Activated T-cell treated with anti-CD3 and anti-CD28 coated beads, Interleukin-2, amount 50 U/mL, for 4 hours (primary cell): ENCODE results near the gene HEMK1. TPM values are rescaled to one million over a fixed set of nuclear protein-coding genes. Genes with fewer than 3 reads are reported as not detected.

Source experiments
- ATAC-seq, 2 donors: fragments of 200-7000 bp; cut with Tn5 transposase; one replicate each; pipeline ENCODE4 v1.10.0; 2021
- DNase-seq: peaks from one replicate; pipeline ENCODE4 v3.0.0-alpha.2; 2020
- H3K27me3 Mint-ChIP-seq: one replicate; pipeline ENCODE4 v1.8.0; 2021; ENCODE audit warnings: low read depth, mixed read lengths
- H3K36me3 Mint-ChIP-seq: one replicate; pipeline ENCODE4 v1.8.0; 2022; ENCODE audit warnings: mixed read lengths; ENCODE audit not compliant: insufficient read depth
- H3K4me1 Mint-ChIP-seq: one replicate; pipeline ENCODE4 v1.8.0; 2021; ENCODE audit warnings: low read depth, mixed read lengths
- H3K4me3 Mint-ChIP-seq: one replicate; pipeline ENCODE4 v1.8.0; 2021; ENCODE audit warnings: mild to moderate bottlenecking, moderate library complexity, mixed read lengths
- H3K9me3 Mint-ChIP-seq: one replicate; pipeline ENCODE4 v1.8.0; 2021; ENCODE audit warnings: mixed read lengths
- total RNA-seq, 3 donors: library from RNA; stranded (reverse); gene quantifications; one replicate each; pipeline ENCODE4 v1.2.1, GENCODE V29; 2021

The HEMK1 gene
- total RNA-seq, 3 donors from 2014 or later: 26.8 to 31.1 (median 27.4) TPM

DNA sequence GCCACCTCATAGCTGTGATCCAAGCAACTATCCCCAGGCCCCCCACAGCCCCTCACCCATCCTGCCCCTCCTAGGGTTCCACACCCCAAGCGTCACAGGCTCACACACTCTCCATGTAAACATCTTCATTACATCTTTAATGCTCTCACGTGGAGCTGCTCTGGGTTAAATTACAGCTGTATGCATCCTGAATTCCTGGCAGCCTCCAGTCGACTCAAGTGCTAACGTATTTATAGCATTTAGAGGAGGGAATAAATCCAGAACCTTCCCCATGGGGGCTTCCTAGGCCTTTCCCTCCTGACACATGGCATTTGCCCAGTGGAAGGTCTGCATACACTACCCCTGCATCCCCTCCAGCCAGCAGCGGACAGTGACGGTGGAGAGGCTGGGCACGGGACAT is 11.4 kb upstream of the HEMK1 start:
- no peaks in the 10 kb centered on the region for H3K4me1 Mint-ChIP-seq
- no peaks in the 10 kb centered on the region for H3K9me3 Mint-ChIP-seq
- ATAC-seq (no peak), DNase-seq (no peak)
- no peaks in the 10 kb centered on the region for H3K27me3 Mint-ChIP-seq
- no peaks in the 10 kb centered on the region for H3K36me3 Mint-ChIP-seq
- H3K4me3 Mint-ChIP-seq: no peak overlapping the region

DNA sequence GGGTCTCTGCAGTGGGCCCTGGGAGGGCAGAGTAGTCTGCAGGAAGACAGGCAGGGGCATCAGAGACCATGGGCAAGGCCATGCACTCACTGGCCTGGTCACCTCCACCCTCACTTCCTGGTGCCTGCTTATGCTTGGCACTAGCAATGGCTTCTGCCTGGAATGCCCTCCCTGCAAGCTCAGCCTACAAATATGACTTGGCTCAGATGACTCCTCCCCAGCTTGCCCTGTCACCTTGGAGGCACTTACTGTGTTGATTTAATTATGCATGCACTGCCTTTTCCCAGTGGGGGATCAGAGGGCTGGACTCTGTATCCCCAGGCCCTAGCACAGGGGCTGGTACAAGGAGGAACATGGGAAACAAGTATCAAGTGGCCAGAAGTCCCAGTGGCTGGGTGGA is 9.6 kb upstream of the HEMK1 start:
- Mint-ChIP-seq H3K27me3 (no peaks in the 10 kb centered on the region), H3K36me3 (no peaks in the 10 kb centered on the region), H3K4me1 (no peaks in the 10 kb centered on the region), H3K4me3 (no peak overlapping the region), H3K9me3 (no peaks in the 10 kb centered on the region)
- ATAC-seq (no peak), DNase-seq (no peak)

GRCh38 chr3:50562861-50563260 is 6.5 kb upstream of the HEMK1 start:
- Mint-ChIP-seq H3K4me3 (no peak overlapping the region), H3K27me3 (no peaks in the 10 kb centered on the region), H3K9me3 (no peaks in the 10 kb centered on the region), H3K36me3 (no peaks in the 10 kb centered on the region), H3K4me1 (peaks cover 13% of the 10 kb centered on the region)
- no peak for DNase-seq
- no peak for ATAC-seq

DNA sequence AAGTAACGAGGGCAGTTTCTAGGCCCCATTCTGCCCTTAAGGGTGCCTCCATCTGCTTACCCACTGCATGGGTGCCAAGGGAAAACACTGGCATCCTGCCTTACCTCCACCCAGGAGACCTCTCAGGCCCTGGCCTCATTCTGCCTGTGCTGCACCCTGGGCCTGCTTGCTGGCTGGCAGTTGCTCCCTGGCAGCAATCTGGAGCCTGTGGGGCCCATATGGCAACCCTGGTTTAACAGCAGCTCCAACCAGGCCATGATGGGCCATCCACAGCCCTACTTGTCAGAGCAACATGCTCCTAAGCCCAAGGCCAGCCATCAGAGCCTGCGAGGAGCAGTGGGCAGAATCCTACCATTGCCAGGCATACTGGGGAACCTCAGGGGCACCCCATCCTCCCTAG is 5.5 kb upstream of the HEMK1 start:
- ATAC-seq (no peak), DNase-seq (no peak)
- no peaks in the 10 kb centered on the region for H3K9me3 Mint-ChIP-seq
- H3K36me3 Mint-ChIP-seq: no peaks in the 10 kb centered on the region
- no peaks in the 10 kb centered on the region for H3K27me3 Mint-ChIP-seq
- H3K4me3 Mint-ChIP-seq: no peak overlapping the region
- H3K4me1 Mint-ChIP-seq: peaks cover 16% of the 10 kb centered on the region

DNA sequence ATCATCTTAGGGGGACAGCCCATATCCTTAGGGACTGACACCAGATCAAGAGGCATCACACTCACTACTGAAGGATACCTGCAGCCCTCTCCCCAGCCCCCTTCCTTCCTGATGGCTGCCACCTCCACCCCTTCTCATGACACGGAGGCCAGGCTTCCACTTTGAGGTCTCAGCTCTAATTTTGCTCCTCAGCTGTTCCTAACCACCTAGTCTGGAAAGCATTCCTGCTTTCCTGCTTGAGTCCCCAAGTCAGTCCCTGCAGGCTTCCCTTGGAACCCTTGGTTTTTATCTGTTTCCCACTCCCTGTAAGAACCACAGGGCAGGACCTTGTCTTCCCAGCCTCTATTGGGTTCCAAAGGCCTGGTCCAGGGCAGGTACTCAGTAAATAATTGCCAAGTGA is 5.0 kb upstream of the HEMK1 start:
- H3K27me3 Mint-ChIP-seq: no peaks in the 10 kb centered on the region
- DNase-seq (no peak), ATAC-seq (no peak)
- H3K36me3 Mint-ChIP-seq: no peaks in the 10 kb centered on the region
- H3K4me1 Mint-ChIP-seq: peaks cover 16% of the 10 kb centered on the region
- no peak overlapping the region for H3K4me3 Mint-ChIP-seq
- H3K9me3 Mint-ChIP-seq: no peaks in the 10 kb centered on the region

GRCh38 chr3:50567011-50567385 is 2.3 kb upstream of the HEMK1 start:
- Mint-ChIP-seq H3K4me3 (peak overlapping the region; percentile 55), H3K36me3 (peaks cover 3% of the 10 kb centered on the region), H3K9me3 (no peaks in the 10 kb centered on the region), H3K4me1 (peaks cover 38% of the 10 kb centered on the region), H3K27me3 (no peaks in the 10 kb centered on the region)
- ATAC-seq (no peak), DNase-seq (no peak)

GRCh38 chr3:50567386-50568167 is 1.7 kb upstream of the HEMK1 start, which contains the start of gene C3orf18:
C3orf18 (minus strand) TSS chr3:50567747; CDS start chr3:50565699, 2,048 bp downstream.
- ATAC-seq: peak; percentile 82
- Mint-ChIP-seq H3K4me3 (peak within 1 kb of the TSS; percentile 95), H3K9me3 (no peaks in the 10 kb centered on the region), H3K36me3 (peaks cover 3% of the 10 kb centered on the region), H3K4me1 (peaks cover 44% of the 10 kb centered on the region), H3K27me3 (no peaks in the 10 kb centered on the region)
- DNase-seq: peak; percentile 90

GRCh38 chr3:50570508-50571279 is 1.4 kb downstream of the HEMK1 start:
- no peak for ATAC-seq
- Mint-ChIP-seq H3K4me3 (peak overlapping the region; percentile 95), H3K27me3 (no peaks in the 10 kb centered on the region), H3K4me1 (peaks cover 75% of the 10 kb centered on the region), H3K36me3 (peaks cover 3% of the 10 kb centered on the region), H3K9me3 (no peaks in the 10 kb centered on the region)
- DNase-seq: no peak

DNA sequence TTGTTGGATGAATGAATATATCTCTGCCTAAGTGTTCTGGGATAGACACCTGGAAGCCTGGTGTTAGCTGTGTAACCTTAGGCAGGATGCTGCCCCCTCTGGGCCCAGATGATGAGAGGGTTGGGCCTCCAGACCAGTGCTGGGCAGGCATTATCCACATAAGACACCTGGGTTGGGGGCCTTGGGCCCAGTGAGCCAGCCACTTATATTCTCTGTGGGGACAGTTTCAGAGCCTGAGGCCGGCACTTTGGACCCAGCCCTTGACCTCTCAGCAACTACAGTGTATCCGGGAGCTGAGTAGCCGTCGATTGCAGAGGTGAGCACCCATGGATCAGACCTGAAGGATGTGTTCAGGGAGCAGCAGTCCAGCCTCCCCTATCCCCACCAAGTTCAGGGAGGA is 2.2 kb downstream of the HEMK1 start:
- Mint-ChIP-seq H3K4me3 (peak overlapping the region; percentile 25), H3K27me3 (no peaks in the 10 kb centered on the region), H3K36me3 (peaks cover 3% of the 10 kb centered on the region), H3K4me1 (peaks cover 78% of the 10 kb centered on the region), H3K9me3 (no peaks in the 10 kb centered on the region)
- ATAC-seq (no peak), DNase-seq (no peak)

- H3K36me3 Mint-ChIP-seq: peaks cover 3% of the 10 kb centered on the region
- ATAC-seq: peak; percentile 23 to 30
- H3K4me1 Mint-ChIP-seq: peaks cover 75% of the 10 kb centered on the region
- H3K9me3 Mint-ChIP-seq: no peaks in the 10 kb centered on the region
- no peaks in the 10 kb centered on the region for H3K27me3 Mint-ChIP-seq
- DNase-seq: peak; percentile 80
- peak overlapping the region; percentile 66 for H3K4me3 Mint-ChIP-seq
Observed at GRCh38 chr3:50572158-50572557, 2.8 kb downstream of the HEMK1 start.

DNA sequence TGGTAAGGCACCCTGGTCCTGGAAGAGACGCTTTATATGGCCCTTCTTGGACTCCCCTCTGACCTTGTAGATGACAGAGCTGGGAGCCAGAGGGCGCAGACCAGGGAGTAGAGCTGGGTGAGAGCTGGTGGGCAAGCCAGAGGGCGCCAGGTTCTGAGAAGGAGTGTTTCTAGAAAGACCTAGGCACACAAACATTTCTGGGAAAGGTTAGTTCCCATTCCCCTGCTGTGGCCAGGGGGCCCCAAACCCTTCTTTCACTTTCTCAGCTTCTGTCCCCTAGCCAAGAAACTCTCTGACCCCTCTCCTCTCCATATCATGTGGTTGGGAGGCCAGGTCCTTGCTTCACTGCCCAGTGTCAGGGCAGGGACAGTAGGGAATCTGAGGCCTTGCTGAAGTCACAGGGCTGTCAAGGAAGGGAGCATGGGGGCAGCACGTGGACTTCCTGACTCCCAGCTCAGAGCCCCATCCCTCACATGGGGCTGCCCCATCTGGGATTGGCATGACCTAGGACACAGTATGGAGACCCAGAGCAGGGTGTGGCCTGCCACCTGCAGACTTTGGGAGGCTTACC is 3.6 kb downstream of the HEMK1 start:
- Mint-ChIP-seq H3K4me3 (peak overlapping the region; percentile 66), H3K9me3 (no peaks in the 10 kb centered on the region), H3K36me3 (peaks cover 5% of the 10 kb centered on the region), H3K4me1 (peaks cover 74% of the 10 kb centered on the region), H3K27me3 (no peaks in the 10 kb centered on the region)
- DNase-seq: peak; percentile 33
- peak; percentile 8 to 12 for ATAC-seq

- ATAC-seq (peak; percentile 35 to 38), DNase-seq (peak; percentile 68)
- H3K36me3 Mint-ChIP-seq: peaks cover 6% of the 10 kb centered on the region
- peak overlapping the region; percentile 57 for H3K4me3 Mint-ChIP-seq
- H3K27me3 Mint-ChIP-seq: no peaks in the 10 kb centered on the region
- no peaks in the 10 kb centered on the region for H3K9me3 Mint-ChIP-seq
- H3K4me1 Mint-ChIP-seq: peaks cover 71% of the 10 kb centered on the region
Observed at GRCh38 chr3:50573566-50574443, 4.5 kb downstream of the HEMK1 start.

DNA sequence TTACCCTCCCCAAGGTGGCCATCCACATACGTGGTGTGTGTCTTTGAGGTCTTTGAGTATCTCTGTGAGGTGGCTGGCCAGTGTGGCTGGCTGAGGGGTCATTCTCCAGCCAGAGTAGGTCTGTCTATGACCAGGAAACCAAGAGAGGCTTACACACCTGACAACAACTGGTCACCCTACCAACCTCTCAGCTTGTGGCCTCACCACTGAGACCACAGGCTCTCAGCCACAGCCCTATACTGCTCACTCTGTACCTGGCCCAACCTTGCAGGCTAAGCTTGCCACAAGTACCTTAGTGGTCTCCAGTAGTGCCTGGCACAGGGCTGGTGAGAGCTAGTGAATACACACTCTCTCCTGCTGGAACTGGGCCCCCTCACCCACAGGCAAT is 5.1 kb downstream of the HEMK1 start:
- DNase-seq: no peak
- Mint-ChIP-seq H3K4me3 (peak overlapping the region; percentile 11), H3K4me1 (peaks cover 70% of the 10 kb centered on the region), H3K36me3 (peaks cover 10% of the 10 kb centered on the region), H3K9me3 (no peaks in the 10 kb centered on the region), H3K27me3 (no peaks in the 10 kb centered on the region)
- no peak for ATAC-seq

- Mint-ChIP-seq H3K9me3 (no peaks in the 10 kb centered on the region), H3K4me1 (peaks cover 66% of the 10 kb centered on the region), H3K27me3 (no peaks in the 10 kb centered on the region), H3K36me3 (peaks cover 14% of the 10 kb centered on the region), H3K4me3 (no peak overlapping the region)
- no peak for ATAC-seq
- DNase-seq: no peak
Observed at GRCh38 chr3:50575372-50575771, 6.0 kb downstream of the HEMK1 start.
